ENCODE measurements around the gene NUBPL. TPM values are rescaled to one million over a fixed set of nuclear protein-coding genes. Genes with fewer than 3 reads are reported as not detected.

Gene NUBPL
- total RNA-seq, 5 donors from 2014 or later (not counting 1 experiment from before 2014, with no cell fraction given), result 6.8 to 11.0 (median 10.2) TPM

GRCh38 chr14:31717294-31718085 is 156.3 kb downstream of the NUBPL start:
- H3K4me1 Mint-ChIP-seq, result peaks cover 0 to 4% (median 0%) of the 10 kb centered on the region in 3 donors
- ChIA-PET POLR2A (no interaction called here), CTCF (interaction anchor here in 1 of 2 donors (0.6 kb wide), 1 partner anchor 658 kb away, joined by 3 read pairs; no protein-coding TSS in a partner anchor)
- H3K36me3 Mint-ChIP-seq, result peaks cover 38% of the 10 kb centered on the region
- H3K27me3 ChIP-seq (replicated peaks in 1 of 2; ENCODE audit: control insufficient read depth in 2 of 2, extremely low read depth in 1 of 2, insufficient read depth in 2 of 2, low read length in 1 of 2), result no peaks in the 10 kb centered on the region
- no peak overlapping the region for H3K4me3 Mint-ChIP-seq
- no peaks in the 10 kb centered on the region for H3K27me3 Mint-ChIP-seq
- ATAC-seq (replicated peaks in 1 of 4) (no peak), DNase-seq (no peak)
- no CpG with 5 or more reads among the region's 3 CpGs for WGBS (ENCODE audit: insufficient coverage)
- no peaks in the 10 kb centered on the region for H3K9me3 ChIP-seq
- no peak overlapping the region for H3K4me3 ChIP-seq (ENCODE audit: control insufficient read depth in 1 of 2, extremely low read depth in 1 of 2, low read length in 1 of 2)
- H3K36me3 ChIP-seq (ENCODE audit: control insufficient read depth in 2 of 2, extremely low read depth in 1 of 2, insufficient read depth in 1 of 2, low read length in 1 of 2), result no peaks in the 10 kb centered on the region
- no peaks in the 10 kb centered on the region for H3K4me1 ChIP-seq (ENCODE audit: control insufficient read depth in 1 of 2, extremely low read depth in 1 of 2, insufficient read depth in 2 of 2, low read length in 2 of 2)
- peaks cover 0 to 7% (median 4%) of the 10 kb centered on the region in 3 donors for H3K9me3 Mint-ChIP-seq
- no peak overlapping the region for H3K27ac ChIP-seq (ENCODE audit: low read length)
- no peak overlapping the region for H3K27ac Mint-ChIP-seq

DNA sequence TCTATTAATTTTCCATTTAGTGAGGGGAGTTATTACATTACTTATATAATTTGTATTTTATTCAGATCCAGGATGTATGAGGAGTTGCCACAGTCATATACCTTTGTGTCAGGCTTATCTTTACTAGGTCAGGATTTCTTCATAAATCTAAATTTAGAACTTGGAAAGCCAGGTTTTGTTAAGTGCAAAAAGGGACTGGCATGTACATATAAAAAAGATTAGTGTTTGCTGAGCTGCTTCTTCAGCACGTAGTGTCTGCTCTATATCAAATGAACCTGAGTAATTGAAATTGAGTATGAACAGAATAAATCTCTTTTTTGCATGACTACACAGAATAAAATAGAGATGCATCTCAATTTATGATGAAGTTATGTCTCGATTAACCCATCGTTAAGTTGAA is 157.4 kb downstream of the NUBPL start:
- 100% methylated on average over 1 of the region's 3 CpGs for WGBS (ENCODE audit: insufficient coverage)
- DNase-seq (no peak), ATAC-seq (replicated peaks in 1 of 4) (no peak)
- no peaks in the 10 kb centered on the region for H3K36me3 ChIP-seq (ENCODE audit: control insufficient read depth in 2 of 2, extremely low read depth in 1 of 2, insufficient read depth in 1 of 2, low read length in 1 of 2)
- POLR2A ChIA-PET, result no interaction called here
- peaks cover 36% of the 10 kb centered on the region for H3K36me3 Mint-ChIP-seq
- no peak overlapping the region for H3K4me3 ChIP-seq (ENCODE audit: control insufficient read depth in 1 of 2, extremely low read depth in 1 of 2, low read length in 1 of 2)
- no peak overlapping the region for H3K4me3 Mint-ChIP-seq
- H3K4me1 ChIP-seq (ENCODE audit: control insufficient read depth in 1 of 2, extremely low read depth in 1 of 2, insufficient read depth in 2 of 2, low read length in 2 of 2), result no peaks in the 10 kb centered on the region
- peaks cover 0 to 12% (median 4%) of the 10 kb centered on the region in 3 donors for H3K9me3 Mint-ChIP-seq
- CTCF ChIA-PET, result no interaction called here
- H3K27ac ChIP-seq (ENCODE audit: low read length), result no peak overlapping the region
- no peaks in the 10 kb centered on the region for H3K27me3 Mint-ChIP-seq
- H3K27me3 ChIP-seq (replicated peaks in 1 of 2; ENCODE audit: control insufficient read depth in 2 of 2, extremely low read depth in 1 of 2, insufficient read depth in 2 of 2, low read length in 1 of 2), result no peaks in the 10 kb centered on the region
- no peak overlapping the region for H3K27ac Mint-ChIP-seq
- H3K9me3 ChIP-seq, result no peaks in the 10 kb centered on the region
- H3K4me1 Mint-ChIP-seq, result peaks cover 0 to 4% (median 0%) of the 10 kb centered on the region in 3 donors

- CTCF ChIA-PET, result no interaction called here
- POLR2A ChIA-PET, result no interaction called here
- WGBS (ENCODE audit: insufficient coverage), result 72% methylated on average over 2 of the region's 5 CpGs
- Mint-ChIP-seq H3K27me3 (no peaks in the 10 kb centered on the region), H3K4me3 (no peak overlapping the region), H3K36me3 (peaks cover 33% of the 10 kb centered on the region), H3K4me1 (peaks cover 0 to 4% (median 0%) of the 10 kb centered on the region in 3 donors), H3K27ac (no peak overlapping the region), H3K9me3 (peaks cover 0 to 13% (median 4%) of the 10 kb centered on the region in 3 donors)
- H3K4me3 ChIP-seq (ENCODE audit: control insufficient read depth in 1 of 2, extremely low read depth in 1 of 2, low read length in 1 of 2), result no peak overlapping the region
- DNase-seq, result no peak
- H3K27ac ChIP-seq (ENCODE audit: low read length), result no peak overlapping the region
- no peaks in the 10 kb centered on the region for H3K9me3 ChIP-seq
- ATAC-seq (replicated peaks in 1 of 4), result no peak
- no peaks in the 10 kb centered on the region for H3K27me3 ChIP-seq (replicated peaks in 1 of 2; ENCODE audit: control insufficient read depth in 2 of 2, extremely low read depth in 1 of 2, insufficient read depth in 2 of 2, low read length in 1 of 2)
- no peaks in the 10 kb centered on the region for H3K4me1 ChIP-seq (ENCODE audit: control insufficient read depth in 1 of 2, extremely low read depth in 1 of 2, insufficient read depth in 2 of 2, low read length in 2 of 2)
- H3K36me3 ChIP-seq (ENCODE audit: control insufficient read depth in 2 of 2, extremely low read depth in 1 of 2, insufficient read depth in 1 of 2, low read length in 1 of 2), result no peaks in the 10 kb centered on the region
Observed at GRCh38 chr14:31718985-31719384, 157.8 kb downstream of the NUBPL start.

DNA sequence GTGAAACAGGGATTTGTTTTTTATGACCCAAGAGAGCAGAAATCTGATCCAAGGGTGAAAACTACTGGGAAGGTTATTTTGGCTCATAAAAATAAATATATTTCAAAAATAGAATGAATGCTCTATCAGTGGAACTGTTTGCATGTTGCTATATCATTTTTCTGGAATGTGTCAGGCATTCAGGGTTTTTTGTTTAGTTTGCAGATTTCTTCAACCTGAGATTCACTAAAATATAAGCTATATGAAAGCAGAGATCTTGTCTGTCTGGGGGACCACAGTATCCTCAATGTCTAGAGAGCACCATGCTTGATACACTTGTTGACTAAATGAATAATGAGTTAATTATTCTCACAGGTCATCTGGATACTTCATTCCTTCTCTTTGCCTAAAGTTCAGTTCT is 165.1 kb downstream of the NUBPL start:
- peaks cover 12 to 26% (median 12%) of the 10 kb centered on the region in 3 donors for H3K9me3 Mint-ChIP-seq
- DNase-seq, result no peak
- POLR2A ChIA-PET, result no interaction called here

GRCh38 chr14:31727797-31728196 is 166.6 kb downstream of the NUBPL start:
- no peak for DNase-seq
- peaks cover 0 to 3% of the 10 kb centered on the region in 2 donors for H3K36me3 ChIP-seq (ENCODE audit: control insufficient read depth in 2 of 2, extremely low read depth in 1 of 2, insufficient read depth in 1 of 2, low read length in 1 of 2)
- H3K27ac ChIP-seq (ENCODE audit: low read length), result no peak overlapping the region
- Mint-ChIP-seq H3K27ac (no peak overlapping the region), H3K27me3 (no peaks in the 10 kb centered on the region), H3K9me3 (peaks cover 12 to 24% (median 12%) of the 10 kb centered on the region in 3 donors), H3K4me3 (no peak overlapping the region), H3K36me3 (peaks cover 44% of the 10 kb centered on the region), H3K4me1 (no peaks in the 10 kb centered on the region)
- no peak overlapping the region for H3K4me3 ChIP-seq (ENCODE audit: control insufficient read depth in 1 of 2, extremely low read depth in 1 of 2, low read length in 1 of 2)
- ChIA-PET CTCF (no interaction called here), POLR2A (no interaction called here)
- no peak for ATAC-seq (replicated peaks in 1 of 4)
- no peaks in the 10 kb centered on the region for H3K4me1 ChIP-seq (ENCODE audit: control insufficient read depth in 1 of 2, extremely low read depth in 1 of 2, insufficient read depth in 2 of 2, low read length in 2 of 2)
- no peaks in the 10 kb centered on the region for H3K27me3 ChIP-seq (replicated peaks in 1 of 2; ENCODE audit: control insufficient read depth in 2 of 2, extremely low read depth in 1 of 2, insufficient read depth in 2 of 2, low read length in 1 of 2)
- no peaks in the 10 kb centered on the region for H3K9me3 ChIP-seq

More for the DNA sequence above, 165.1 kb downstream of the NUBPL start:
- Mint-ChIP-seq H3K27me3 (no peaks in the 10 kb centered on the region), H3K36me3 (peaks cover 50% of the 10 kb centered on the region), H3K27ac (no peak overlapping the region), H3K4me1 (peaks cover 0 to 4% (median 0%) of the 10 kb centered on the region in 3 donors), H3K4me3 (no peak overlapping the region)
- Histone ChIP-seq H3K27me3 (replicated peaks in 1 of 2; ENCODE audit: control insufficient read depth in 2 of 2, extremely low read depth in 1 of 2, insufficient read depth in 2 of 2, low read length in 1 of 2) (no peaks in the 10 kb centered on the region), H3K4me3 (ENCODE audit: control insufficient read depth in 1 of 2, extremely low read depth in 1 of 2, low read length in 1 of 2) (no peak overlapping the region), H3K9me3 (no peaks in the 10 kb centered on the region), H3K36me3 (ENCODE audit: control insufficient read depth in 2 of 2, extremely low read depth in 1 of 2, insufficient read depth in 1 of 2, low read length in 1 of 2) (peaks cover 0 to under 1% of the 10 kb centered on the region in 2 donors), H3K4me1 (ENCODE audit: control insufficient read depth in 1 of 2, extremely low read depth in 1 of 2, insufficient read depth in 2 of 2, low read length in 2 of 2) (no peaks in the 10 kb centered on the region), H3K27ac (ENCODE audit: low read length) (no peak overlapping the region)
- ATAC-seq (replicated peaks in 1 of 4), result no peak
- CTCF ChIA-PET, result no interaction called here

DNA sequence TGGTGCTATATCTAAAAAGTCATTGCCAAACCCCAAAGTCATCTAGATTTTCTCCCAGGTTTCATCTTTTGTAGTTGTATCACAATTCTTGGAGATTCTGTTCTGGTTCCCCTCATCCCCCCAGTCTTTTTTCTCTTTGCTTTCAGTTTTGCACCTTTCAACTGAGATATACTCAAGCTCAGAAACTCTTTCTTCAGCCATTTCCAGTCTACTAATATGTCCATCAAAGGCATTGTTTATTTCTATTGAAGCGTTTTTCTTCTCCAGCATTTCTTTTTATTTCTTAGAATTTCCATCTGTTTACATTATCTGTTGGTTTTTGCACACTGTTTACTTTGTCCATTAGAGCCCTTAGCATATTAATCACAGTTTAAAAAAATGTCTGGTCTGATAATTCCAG is 179.5 kb downstream of the NUBPL start:
- ATAC-seq (replicated peaks in 1 of 4), result no peak
- ChIA-PET POLR2A (no interaction called here), CTCF (no interaction called here)
- no peak for DNase-seq
- Mint-ChIP-seq H3K4me3 (no peak overlapping the region), H3K4me1 (no peaks in the 10 kb centered on the region), H3K9me3 (peaks cover 15 to 32% (median 23%) of the 10 kb centered on the region in 3 donors), H3K27me3 (no peaks in the 10 kb centered on the region), H3K36me3 (peaks cover 37% of the 10 kb centered on the region), H3K27ac (no peak overlapping the region)
- Histone ChIP-seq H3K36me3 (ENCODE audit: control insufficient read depth in 2 of 2, extremely low read depth in 1 of 2, insufficient read depth in 1 of 2, low read length in 1 of 2) (no peaks in the 10 kb centered on the region), H3K4me1 (ENCODE audit: control insufficient read depth in 1 of 2, extremely low read depth in 1 of 2, insufficient read depth in 2 of 2, low read length in 2 of 2) (no peaks in the 10 kb centered on the region), H3K27ac (ENCODE audit: low read length) (no peak overlapping the region), H3K4me3 (ENCODE audit: control insufficient read depth in 1 of 2, extremely low read depth in 1 of 2, low read length in 1 of 2) (no peak overlapping the region), H3K27me3 (replicated peaks in 1 of 2; ENCODE audit: control insufficient read depth in 2 of 2, extremely low read depth in 1 of 2, insufficient read depth in 2 of 2, low read length in 1 of 2) (no peaks in the 10 kb centered on the region), H3K9me3 (no peaks in the 10 kb centered on the region)
- WGBS (ENCODE audit: insufficient coverage), result no CpG with 5 or more reads among the region's 1 CpG
